Activated naive CD8-positive, alpha-beta T cell treated with anti-CD3 and anti-CD28 coated beads, Interleukin-2, amount 10 ng/mL, durations not matched to agents 7 days and 5 days (primary cell): Measurements from ENCODE around the gene MYH7. TPM values are rescaled to one million over a fixed set of nuclear protein-coding genes. Genes with fewer than 3 reads are reported as not detected.
"Not testable (repeated sequence)": the region's sequence is repeated elsewhere in the genome, so short reads cannot be mapped to it uniquely, and the experiment has no call there.

Experiments
- ATAC-seq: fragments of 150-1000 bp; cut with Tn5 transposase; one replicate; pipeline ENCODE4 v1.10.0; 2021; ENCODE audit warnings: low read depth, moderate library complexity
- POLR2A ChIA-PET: fragments of 350-600 bp; sonication (Branson Sonifier 250); formaldehyde crosslinking; loops from one replicate; lab custom pipeline; 2021; ENCODE audit warnings: antibody characterized with exemption; lab: Charles Lee
- DNase-seq: peaks from one replicate; pipeline ENCODE4 v3.0.0; 2021
- H3K27ac Mint-ChIP-seq: one replicate; pipeline ENCODE4 v1.8.0; 2022; ENCODE audit warnings: mild to moderate bottlenecking, mixed read lengths
- H3K27me3 Mint-ChIP-seq: one replicate; pipeline ENCODE4 v1.8.0; 2022; ENCODE audit warnings: mild to moderate bottlenecking, moderate library complexity, mixed read lengths
- H3K36me3 Mint-ChIP-seq: one replicate; pipeline ENCODE4 v1.8.0; 2021; ENCODE audit warnings: mild to moderate bottlenecking, mixed read lengths
- H3K4me1 Mint-ChIP-seq: one replicate; pipeline ENCODE4 v1.8.0; 2021; ENCODE audit warnings: mixed read lengths
- H3K4me3 Mint-ChIP-seq: one replicate; pipeline ENCODE4 v1.8.0; 2022; ENCODE audit warnings: mild to moderate bottlenecking, moderate library complexity, mixed read lengths
- H3K9me3 Mint-ChIP-seq: one replicate; pipeline ENCODE4 v1.8.0; 2021; ENCODE audit warnings: mixed read lengths
- total RNA-seq, 2 experiments: library from RNA; stranded (reverse); gene quantifications; one replicate each; pipeline ENCODE4 v1.2.3, GENCODE V29; 2021

Gene MYH7
- total RNA-seq, 2 experiments from 2014 or later = not detected

GRCh38 chr14:23460960-23461359 is 25.5 kb upstream of the MYH7 start:
- Mint-ChIP-seq H3K27me3 (peaks cover 21% of the 10 kb centered on the region), H3K27ac (no peak overlapping the region), H3K9me3 (no peaks in the 10 kb centered on the region), H3K4me1 (no peaks in the 10 kb centered on the region), H3K36me3 (no peaks in the 10 kb centered on the region), H3K4me3 (no peak overlapping the region)
- no peak for DNase-seq
- ATAC-seq = no peak
- POLR2A ChIA-PET = no interaction called here

- Mint-ChIP-seq H3K4me1 (no peaks in the 10 kb centered on the region), H3K27me3 (peaks cover 40% of the 10 kb centered on the region), H3K4me3 (no peak overlapping the region), H3K27ac (no peak overlapping the region), H3K36me3 (no peaks in the 10 kb centered on the region), H3K9me3 (no peaks in the 10 kb centered on the region)
- ATAC-seq = no peak
- no peak for DNase-seq
- POLR2A ChIA-PET = no interaction called here
Observed at GRCh38 chr14:23457587-23458445, 22.4 kb upstream of the MYH7 start.

GRCh38 chr14:23456883-23457586 is 21.6 kb upstream of the MYH7 start:
- H3K27me3 Mint-ChIP-seq = peaks cover 43% of the 10 kb centered on the region
- H3K4me1 Mint-ChIP-seq, H3K9me3 Mint-ChIP-seq, H3K4me3 Mint-ChIP-seq, POLR2A ChIA-PET, H3K36me3 Mint-ChIP-seq, DNase-seq, ATAC-seq, H3K27ac Mint-ChIP-seq: not testable (repeated sequence)

- POLR2A ChIA-PET = no interaction called here
- H3K27me3 Mint-ChIP-seq = peaks cover 43% of the 10 kb centered on the region
Observed at GRCh38 chr14:23454445-23454856, 19.0 kb upstream of the MYH7 start.

GRCh38 chr14:23452237-23452636 is 16.8 kb upstream of the MYH7 start:
- H3K27me3 Mint-ChIP-seq = peaks cover 32% of the 10 kb centered on the region
- H3K4me3 Mint-ChIP-seq = no peak overlapping the region
- DNase-seq (no peak), ATAC-seq (no peak)
- POLR2A ChIA-PET = no interaction called here
- H3K36me3 Mint-ChIP-seq = peaks cover 2% of the 10 kb centered on the region
- H3K9me3 Mint-ChIP-seq = no peaks in the 10 kb centered on the region
- no peak overlapping the region for H3K27ac Mint-ChIP-seq
- peaks cover 8% of the 10 kb centered on the region for H3K4me1 Mint-ChIP-seq

More at GRCh38 chr14:23454445-23454856, 19.0 kb upstream of the MYH7 start:
- Mint-ChIP-seq H3K9me3 (no peaks in the 10 kb centered on the region), H3K36me3 (no peaks in the 10 kb centered on the region), H3K4me3 (no peak overlapping the region), H3K4me1 (no peaks in the 10 kb centered on the region), H3K27ac (no peak overlapping the region)
- ATAC-seq (no peak), DNase-seq (no peak)

- ATAC-seq (no peak), DNase-seq (no peak)
- Mint-ChIP-seq H3K27me3 (peaks cover 27% of the 10 kb centered on the region), H3K36me3 (peaks cover 2% of the 10 kb centered on the region), H3K27ac (no peak overlapping the region), H3K9me3 (no peaks in the 10 kb centered on the region), H3K4me1 (peaks cover 11% of the 10 kb centered on the region), H3K4me3 (no peak overlapping the region)
- POLR2A ChIA-PET = no interaction called here
Observed at GRCh38 chr14:23450379-23450778, 14.9 kb upstream of the MYH7 start.

GRCh38 chr14:23449314-23449713 is 13.9 kb upstream of the MYH7 start:
- H3K36me3 Mint-ChIP-seq = peaks cover 2% of the 10 kb centered on the region
- peaks cover 11% of the 10 kb centered on the region for H3K4me1 Mint-ChIP-seq
- no peak for DNase-seq
- no peak overlapping the region for H3K27ac Mint-ChIP-seq
- no peak overlapping the region for H3K4me3 Mint-ChIP-seq
- ATAC-seq = no peak
- H3K9me3 Mint-ChIP-seq = no peaks in the 10 kb centered on the region
- POLR2A ChIA-PET = no interaction called here
- peaks cover 23% of the 10 kb centered on the region for H3K27me3 Mint-ChIP-seq

GRCh38 chr14:23447361-23448350 is 12.2 kb upstream of the MYH7 start:
- H3K4me3 Mint-ChIP-seq = no peak overlapping the region
- ATAC-seq (peak; percentile 50), DNase-seq (no peak)
- H3K9me3 Mint-ChIP-seq = no peaks in the 10 kb centered on the region
- POLR2A ChIA-PET = no interaction called here
- peak overlapping the region; percentile 61 for H3K27ac Mint-ChIP-seq
- H3K4me1 Mint-ChIP-seq = peaks cover 11% of the 10 kb centered on the region
- peaks cover 19% of the 10 kb centered on the region for H3K27me3 Mint-ChIP-seq
- H3K36me3 Mint-ChIP-seq = peaks cover 2% of the 10 kb centered on the region

- DNase-seq = no peak
- POLR2A ChIA-PET = interaction anchor here (0.9 kb wide), 1 partner anchor 125 kb away, joined by 3 read pairs; the partner anchor contains the start of gene PABPN1
- no peak overlapping the region for H3K4me3 Mint-ChIP-seq
- H3K9me3 Mint-ChIP-seq = no peaks in the 10 kb centered on the region
- H3K36me3 Mint-ChIP-seq = peaks cover 2% of the 10 kb centered on the region
- no peak overlapping the region for H3K27ac Mint-ChIP-seq
- H3K27me3 Mint-ChIP-seq = peaks cover 10% of the 10 kb centered on the region
- ATAC-seq = no peak
- peaks cover 11% of the 10 kb centered on the region for H3K4me1 Mint-ChIP-seq
Observed at GRCh38 chr14:23446291-23446851, 10.9 kb upstream of the MYH7 start.

- Mint-ChIP-seq H3K4me1 (peaks cover 13% of the 10 kb centered on the region), H3K9me3 (no peaks in the 10 kb centered on the region), H3K36me3 (peaks cover 2% of the 10 kb centered on the region), H3K27me3 (peaks cover 7% of the 10 kb centered on the region), H3K4me3 (no peak overlapping the region), H3K27ac (no peak overlapping the region)
- no peak for ATAC-seq
- POLR2A ChIA-PET = no interaction called here
- DNase-seq = no peak
Observed at GRCh38 chr14:23445773-23446172, 10.3 kb upstream of the MYH7 start.

GRCh38 chr14:23444314-23444713 is 8.9 kb upstream of the MYH7 start:
- Mint-ChIP-seq H3K4me3 (no peak overlapping the region), H3K27ac (no peak overlapping the region), H3K4me1 (peaks cover 13% of the 10 kb centered on the region), H3K27me3 (peaks cover 7% of the 10 kb centered on the region), H3K9me3 (no peaks in the 10 kb centered on the region), H3K36me3 (peaks cover 2% of the 10 kb centered on the region)
- DNase-seq = no peak
- POLR2A ChIA-PET = no interaction called here
- no peak for ATAC-seq

GRCh38 chr14:23443881-23444280 is 8.4 kb upstream of the MYH7 start:
- Mint-ChIP-seq H3K4me1 (peaks cover 13% of the 10 kb centered on the region), H3K27ac (no peak overlapping the region), H3K27me3 (peaks cover 7% of the 10 kb centered on the region), H3K9me3 (no peaks in the 10 kb centered on the region), H3K36me3 (peaks cover 2% of the 10 kb centered on the region), H3K4me3 (no peak overlapping the region)
- DNase-seq (no peak), ATAC-seq (no peak)
- POLR2A ChIA-PET = no interaction called here

GRCh38 chr14:23443411-23443812 is 8.0 kb upstream of the MYH7 start:
- no peak overlapping the region for H3K27ac Mint-ChIP-seq
- no peak overlapping the region for H3K4me3 Mint-ChIP-seq
- POLR2A ChIA-PET = no interaction called here
- no peak for DNase-seq
- peaks cover 13% of the 10 kb centered on the region for H3K4me1 Mint-ChIP-seq
- H3K36me3 Mint-ChIP-seq = peaks cover 2% of the 10 kb centered on the region
- H3K27me3 Mint-ChIP-seq = peaks cover 7% of the 10 kb centered on the region
- H3K9me3 Mint-ChIP-seq = no peaks in the 10 kb centered on the region
- ATAC-seq = no peak
